ENCODE results near the gene FAM200B.

- no peak for TF ChIP-seq CTCF (IDR thresholded peaks at IDR 0.05; ENCODE audit: low read length)
- TF ChIP-seq EZH2 (IDR thresholded peaks at IDR 0.05; ENCODE audit: borderline replicate concordance, low read length), result no peak
Measured at GRCh38 chr4:15659768-15660570, 21.7 kb upstream of the FAM200B start.

Measured in OCI-LY1 (cell line).